Fibroblast of mammary gland (primary cell): Measurements from ENCODE around the gene NAPG.

Experiments
- DNase-seq: peaks from one replicate; pipeline ENCODE4 v3.0.0-alpha.2; 2010; ENCODE audit warnings: low read depth
- H3K4me3 ChIP-seq: 2 replicates; pipeline ENCODE4 v1.5.1; 2011; ENCODE audit warnings: low read depth, mild to moderate bottlenecking, low read length, moderate library complexity; ENCODE audit not compliant: control insufficient read depth
- TF ChIP-seq, protein P1 (sequence below): conservative IDR thresholded peaks from 2 replicates; pipeline ENCODE4 v1.5.1; 2011; ENCODE audit warnings: low read depth, low read length, inconsistent platforms; ENCODE audit not compliant: control insufficient read depth, insufficient read depth

The NAPG gene

DNA sequence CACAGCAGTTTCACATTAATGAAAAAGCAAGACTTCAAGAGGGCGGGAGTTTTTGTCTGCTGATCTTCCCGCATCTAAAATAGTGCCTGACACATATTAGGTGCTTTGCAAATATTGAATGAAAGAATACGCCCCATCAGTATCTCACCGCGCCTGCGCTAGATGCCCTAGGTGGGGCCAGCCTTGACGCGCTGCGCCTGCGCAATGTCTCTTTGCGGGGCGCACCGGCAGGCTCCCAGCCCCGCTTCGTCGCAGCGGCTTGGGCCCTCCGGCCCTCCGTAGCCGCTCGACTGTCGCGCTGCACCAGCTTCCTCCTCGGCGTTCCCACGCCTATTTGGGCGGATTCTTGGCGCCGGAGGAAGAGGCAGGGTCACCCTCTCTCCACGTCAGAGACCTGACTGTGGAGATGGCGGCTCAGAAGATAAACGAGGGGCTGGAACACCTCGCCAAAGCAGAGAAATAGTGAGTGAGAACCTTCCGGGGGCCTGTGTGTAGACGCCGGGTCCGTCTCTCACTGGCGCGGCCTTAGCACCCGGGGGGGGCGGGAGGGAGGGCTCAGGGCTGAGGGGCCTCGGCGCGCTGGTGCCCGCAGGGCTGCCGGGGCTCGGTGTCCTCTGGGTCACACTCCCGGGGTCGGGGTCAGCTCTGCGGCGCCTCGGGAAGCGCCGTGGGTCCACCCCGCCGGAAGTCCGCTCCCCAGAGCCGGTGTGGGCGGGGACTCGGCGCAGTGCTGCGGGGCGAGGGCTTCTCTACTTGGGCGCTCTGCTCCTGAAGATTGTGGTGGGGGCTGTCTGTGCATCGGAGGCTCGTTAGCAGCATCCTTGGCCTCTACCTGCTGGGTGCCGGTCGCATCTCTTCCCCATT lies at the start of gene NAPG:
NAPG (plus strand) TSS at position 331 of the 864 bp plus-strand sequence; CDS start at position 407, 76 bp downstream.
- TF ChIP-seq, protein P1, sequence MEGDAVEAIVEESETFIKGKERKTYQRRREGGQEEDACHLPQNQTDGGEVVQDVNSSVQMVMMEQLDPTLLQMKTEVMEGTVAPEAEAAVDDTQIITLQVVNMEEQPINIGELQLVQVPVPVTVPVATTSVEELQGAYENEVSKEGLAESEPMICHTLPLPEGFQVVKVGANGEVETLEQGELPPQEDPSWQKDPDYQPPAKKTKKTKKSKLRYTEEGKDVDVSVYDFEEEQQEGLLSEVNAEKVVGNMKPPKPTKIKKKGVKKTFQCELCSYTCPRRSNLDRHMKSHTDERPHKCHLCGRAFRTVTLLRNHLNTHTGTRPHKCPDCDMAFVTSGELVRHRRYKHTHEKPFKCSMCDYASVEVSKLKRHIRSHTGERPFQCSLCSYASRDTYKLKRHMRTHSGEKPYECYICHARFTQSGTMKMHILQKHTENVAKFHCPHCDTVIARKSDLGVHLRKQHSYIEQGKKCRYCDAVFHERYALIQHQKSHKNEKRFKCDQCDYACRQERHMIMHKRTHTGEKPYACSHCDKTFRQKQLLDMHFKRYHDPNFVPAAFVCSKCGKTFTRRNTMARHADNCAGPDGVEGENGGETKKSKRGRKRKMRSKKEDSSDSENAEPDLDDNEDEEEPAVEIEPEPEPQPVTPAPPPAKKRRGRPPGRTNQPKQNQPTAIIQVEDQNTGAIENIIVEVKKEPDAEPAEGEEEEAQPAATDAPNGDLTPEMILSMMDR, result no peak
- peak; percentile 92 for DNase-seq
- H3K4me3 ChIP-seq, result peak within 1 kb of the TSS; percentile 95

DNA sequence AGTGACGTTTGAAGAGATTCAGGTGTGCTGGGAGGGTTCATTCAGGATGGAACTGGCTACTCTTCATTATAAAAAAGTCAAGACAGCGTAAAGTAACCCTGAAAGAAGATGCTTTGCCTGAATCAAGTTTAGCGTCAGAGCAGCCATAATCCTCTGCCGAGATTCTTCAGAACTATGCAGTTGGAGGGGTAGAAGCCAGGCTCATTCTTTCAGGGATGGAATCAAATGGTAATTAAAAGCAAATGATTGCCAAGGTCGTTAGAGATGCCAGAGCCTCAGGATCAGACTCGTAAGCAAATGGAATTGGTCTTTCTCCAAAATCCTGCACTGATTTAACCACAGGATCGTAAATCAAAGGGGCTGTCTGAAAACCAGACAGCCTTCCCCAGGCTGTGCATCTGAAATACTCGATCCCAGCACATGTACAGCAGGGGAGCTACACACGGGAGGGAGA lies 49.5 kb upstream of the NAPG start:
- peak; percentile 66 for DNase-seq
- no peak overlapping the region for H3K4me3 ChIP-seq
- TF ChIP-seq, protein P1, result no peak

DNA sequence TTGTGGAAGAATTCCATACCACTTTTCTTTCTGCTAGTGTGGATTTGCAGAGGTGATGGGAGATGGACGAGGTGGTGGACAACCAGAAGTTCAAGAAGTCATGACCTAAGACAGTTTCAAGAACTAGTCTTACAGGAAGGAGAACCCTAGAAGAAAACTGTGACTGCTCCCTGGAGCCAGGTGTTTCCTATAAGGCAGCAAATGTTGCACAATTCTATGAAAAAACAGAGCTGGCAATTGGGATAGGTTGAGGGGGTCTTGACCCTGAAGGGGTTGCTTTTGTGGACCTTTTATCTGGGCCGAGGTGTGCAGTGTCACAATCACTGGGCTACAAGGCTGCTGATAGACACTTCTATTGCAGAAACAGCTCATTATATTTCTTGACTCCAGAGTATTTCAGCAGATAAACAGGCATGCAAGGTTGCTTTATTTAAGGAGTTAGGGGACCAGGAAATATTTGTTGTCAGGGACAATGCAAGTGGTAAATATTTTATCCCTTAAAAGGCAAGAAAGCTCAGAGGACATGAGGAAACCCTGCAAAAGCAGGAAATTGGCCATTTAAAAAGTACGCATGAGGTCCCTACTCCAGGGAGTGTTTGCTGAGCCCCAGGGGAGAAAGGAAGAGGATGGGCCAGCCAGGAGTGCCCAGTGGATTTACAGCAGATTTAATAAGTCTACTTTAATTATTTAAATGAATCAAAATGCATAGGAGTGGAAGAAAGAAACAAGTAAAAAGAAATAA lies 48.5 kb upstream of the NAPG start:
- DNase-seq, result no peak
- TF ChIP-seq, protein P1, result no peak
- no peak overlapping the region for H3K4me3 ChIP-seq

DNA sequence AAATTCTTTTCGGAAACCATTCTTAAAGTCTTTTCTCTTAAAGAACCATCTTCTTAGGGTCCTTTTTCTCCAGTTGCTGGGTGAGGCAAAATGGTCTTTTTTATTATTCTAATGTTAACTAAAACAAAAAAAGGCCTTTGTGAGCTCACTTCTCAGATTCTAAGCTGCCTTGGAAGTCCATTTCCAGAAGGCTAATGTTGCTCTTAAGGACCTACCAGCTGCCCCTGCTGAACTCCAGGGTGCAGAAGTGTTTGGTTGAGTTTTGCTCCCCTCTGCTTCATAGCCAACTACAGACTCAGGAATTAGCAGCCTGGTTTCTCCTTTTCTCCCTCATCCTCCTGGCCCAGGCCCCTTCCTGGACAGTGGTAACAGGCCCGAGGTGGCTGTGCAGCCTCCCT lies 48.0 kb upstream of the NAPG start:
- H3K4me3 ChIP-seq, result no peak overlapping the region
- DNase-seq, result no peak

DNA sequence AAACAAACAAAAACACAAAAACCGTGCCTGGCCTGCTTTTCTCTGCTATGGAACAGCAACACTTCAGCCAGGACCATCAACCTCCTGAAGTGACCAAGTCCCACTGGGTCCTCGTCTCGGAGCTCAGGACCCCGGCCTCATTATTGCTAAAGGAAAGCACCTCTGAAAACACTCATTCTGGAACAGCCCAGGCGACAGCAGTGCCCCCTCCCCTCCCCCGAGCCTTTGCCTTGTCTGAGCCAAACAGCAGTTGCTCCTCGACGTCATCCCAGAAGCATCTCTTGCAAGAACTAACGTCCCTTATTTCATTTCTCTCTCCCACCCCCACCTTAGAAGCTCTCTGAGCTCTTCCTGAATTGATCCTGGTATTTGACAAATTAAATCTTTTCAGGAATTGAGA lies 44.0 kb upstream of the NAPG start:
- TF ChIP-seq, protein P1, result no peak
- H3K4me3 ChIP-seq, result no peak overlapping the region
- DNase-seq, result no peak

More for the DNA sequence above, 48.0 kb upstream of the NAPG start:
- TF ChIP-seq, protein P1, result no peak

DNA sequence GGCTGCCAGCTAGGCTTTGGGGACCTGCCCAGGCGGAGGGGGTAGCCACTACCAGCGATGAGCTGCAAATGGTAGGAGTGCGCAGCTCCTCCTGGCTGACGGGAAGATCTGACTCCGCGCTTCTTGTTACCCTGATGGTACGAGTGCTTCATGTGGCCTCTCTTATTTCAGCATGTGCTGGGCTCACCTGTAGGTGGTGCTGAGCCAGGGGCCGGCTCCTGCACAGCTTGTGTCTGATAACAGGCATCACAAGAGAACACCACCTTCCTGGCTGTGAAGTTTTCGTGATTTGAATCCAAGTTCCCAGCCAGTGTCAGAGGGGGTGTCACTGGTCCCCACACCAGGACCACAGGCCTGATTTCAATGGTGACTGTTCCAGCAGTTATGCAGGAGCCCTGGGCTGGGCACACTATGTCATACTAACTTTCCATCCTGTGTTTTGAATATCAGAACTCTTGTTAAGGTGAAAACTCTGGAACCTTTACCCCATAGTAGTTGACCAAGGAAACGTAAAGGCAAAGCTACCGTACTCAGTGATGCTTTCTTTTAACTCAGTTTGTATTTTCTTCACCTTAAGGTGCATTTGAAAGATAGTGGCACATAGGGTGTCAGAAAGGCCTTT lies 43.4 kb upstream of the NAPG start:
- no peak overlapping the region for H3K4me3 ChIP-seq
- DNase-seq, result no peak
- TF ChIP-seq, protein P1, result no peak
